HEK293 (cell line): Measurements from ENCODE around the gene USP13.

Source experiments
- CTCF ChIA-PET: fragments of 350-600 bp; formaldehyde crosslinking; extraction: SDS; loops from one replicate; lab custom pipeline; 2021; ENCODE audit warnings: antibody characterized with exemption; lab: Yijun Ruan, JAX
- POLR2A ChIA-PET: fragments of 300-600 bp; formaldehyde crosslinking; extraction: SDS; loops from one replicate; lab custom pipeline; 2020; ENCODE audit warnings: antibody characterized with exemption, inconsistent platforms; lab: Yijun Ruan, JAX
- H3K27ac ChIP-seq: fragments of 200-500 bp; sonication (Bioruptor generic); 2 replicates; pipeline ENCODE4 v1.5.1; 2014; ENCODE audit warnings: low read depth, low read length, control low read depth, inconsistent platforms; ENCODE audit errors: extremely low read depth
- H3K36me3 ChIP-seq, 2 experiments: fragments of 200-500 bp in 1 of 2; sonication (Bioruptor generic) in 1 of 2; 1 replicate in 1 of 2; 2 replicates in 1 of 2; pipeline ENCODE4 v1.5.1; 2014 to 2017; ENCODE audit warnings: inconsistent platforms in 2 of 2, low read length in 2 of 2; ENCODE audit not compliant: control insufficient read depth in 2 of 2, insufficient read depth in 1 of 2
- H3K4me1 ChIP-seq: fragments of 200-500 bp; sonication (Bioruptor generic); 2 replicates; pipeline ENCODE4 v1.5.1; 2014; ENCODE audit warnings: mild to moderate bottlenecking, low read length, inconsistent platforms; ENCODE audit not compliant: control insufficient read depth, insufficient read depth
- H3K4me3 ChIP-seq: 2 replicates; pipeline ENCODE4 v1.5.1; 2011; ENCODE audit warnings: low read depth, mild to moderate bottlenecking, control low read depth, low read length, moderate library complexity
- H3K9me3 ChIP-seq: fragments of 200-500 bp; sonication (Bioruptor generic); 2 replicates; pipeline ENCODE4 v1.5.1; 2014; ENCODE audit warnings: low read depth, low read length, inconsistent platforms; ENCODE audit not compliant: control insufficient read depth, insufficient read depth
- AEBP2 ChIP-seq: fragments of 450-650 bp; formaldehyde crosslinking; IDR thresholded peaks from 2 replicates; pipeline ENCODE4 v1.5.1; 2016; ENCODE audit warnings: missing biosample characterization, missing genetic modification characterization, borderline replicate concordance
- ATF2 ChIP-seq: fragments of 450-650 bp; formaldehyde crosslinking; IDR thresholded peaks from 2 replicates; pipeline ENCODE4 v1.5.1; 2016; ENCODE audit warnings: missing biosample characterization, missing genetic modification characterization, low read depth
- GFI1B ChIP-seq: fragments of 450-650 bp; formaldehyde crosslinking; IDR thresholded peaks from 2 replicates; pipeline ENCODE4 v1.5.1; 2016; ENCODE audit warnings: missing biosample characterization, missing genetic modification characterization
- ZBTB26 ChIP-seq: fragments of 450-650 bp; formaldehyde crosslinking; optimal IDR thresholded peaks from 2 replicates; pipeline ENCODE3; 2016; ENCODE audit warnings: missing biosample characterization, mild to moderate bottlenecking, missing genetic modification characterization
- ZNF148 ChIP-seq: fragments of 450-650 bp; formaldehyde crosslinking; IDR thresholded peaks from 2 replicates; pipeline ENCODE4 v1.5.0; 2017; ENCODE audit warnings: missing biosample characterization, missing genetic modification characterization, borderline replicate concordance
- ZNF26 ChIP-seq: fragments of 450-650 bp; formaldehyde crosslinking; IDR thresholded peaks from 2 replicates; pipeline ENCODE4 v1.5.1; 2016; ENCODE audit warnings: missing biosample characterization, missing genetic modification characterization
- ZNF449 ChIP-seq: fragments of 450-650 bp; formaldehyde crosslinking; IDR thresholded peaks from 2 replicates; pipeline ENCODE4 v1.5.1; 2017; ENCODE audit warnings: missing biosample characterization, mild to moderate bottlenecking, missing genetic modification characterization, moderate library complexity
- ZNF558 ChIP-seq: fragments of 450-650 bp; formaldehyde crosslinking; IDR thresholded peaks from 2 replicates; pipeline ENCODE4 v1.5.1; 2016; ENCODE audit warnings: missing biosample characterization, missing genetic modification characterization
- ZNF571 ChIP-seq: fragments of 450-650 bp; formaldehyde crosslinking; IDR thresholded peaks from 2 replicates; pipeline ENCODE4 v1.5.0; 2017; ENCODE audit warnings: missing biosample characterization, missing genetic modification characterization

Gene USP13

GRCh38 chr3:179658606-179659005, 5.8 kb downstream of the USP13 start (continued):
- TF ChIP-seq ZNF148 (tag by site-specific recombination) (no peak), ZNF26 (no peak), ZBTB26 (tag by site-specific recombination) (no peak)

- no peak overlapping the region for H3K27ac ChIP-seq
- H3K4me3 ChIP-seq, result no peak overlapping the region
- POLR2A ChIA-PET, result interaction anchor here (0.7 kb wide), 1 partner anchor 54 kb away, joined by 3 read pairs; no protein-coding TSS in a partner anchor
Observed at GRCh38 chr3:179660872-179661271, 8.0 kb downstream of the USP13 start.

More at GRCh38 chr3:179660872-179661271, 8.0 kb downstream of the USP13 start:
- CTCF ChIA-PET, result interaction anchor here (0.6 to 0.7 kb wide), 2 partner anchors 21 to 99 kb away, joined by 4 read pairs; no protein-coding TSS in a partner anchor
- H3K4me1 ChIP-seq, result no peaks in the 10 kb centered on the region; the same call in 1 of the 2 replicates
- TF ChIP-seq ZNF558 (tag by site-specific recombination) (no peak), GFI1B (tag by site-specific recombination) (no peak), ATF2 (tag by site-specific recombination) (peak; percentile 68; the same call in 1 of the 2 replicates), ZNF571 (tag by site-specific recombination) (no peak), ZNF449 (tag by site-specific recombination) (no peak), AEBP2 (no peak)
- H3K36me3 ChIP-seq, result peaks cover 0 to 6% of the 10 kb centered on the region in 2 experiments; a peak in 1 of 3 replicates
- no peaks in the 10 kb centered on the region for H3K9me3 ChIP-seq
